GM18870 (cell line): ENCODE results near the gene SPIRE2.
"Not testable (repeated sequence)": the region's sequence is repeated elsewhere in the genome, so short reads cannot be mapped to it uniquely, and the experiment has no call there.

Source experiments
- ATAC-seq: cut with Tn5 transposase; IDR thresholded peaks from one replicate; pipeline ENCODE4 v1.9.1; 2021; ENCODE audit warnings: moderate library complexity; ENCODE audit not compliant: unreplicated experiment

SPIRE2 gene, protein sequence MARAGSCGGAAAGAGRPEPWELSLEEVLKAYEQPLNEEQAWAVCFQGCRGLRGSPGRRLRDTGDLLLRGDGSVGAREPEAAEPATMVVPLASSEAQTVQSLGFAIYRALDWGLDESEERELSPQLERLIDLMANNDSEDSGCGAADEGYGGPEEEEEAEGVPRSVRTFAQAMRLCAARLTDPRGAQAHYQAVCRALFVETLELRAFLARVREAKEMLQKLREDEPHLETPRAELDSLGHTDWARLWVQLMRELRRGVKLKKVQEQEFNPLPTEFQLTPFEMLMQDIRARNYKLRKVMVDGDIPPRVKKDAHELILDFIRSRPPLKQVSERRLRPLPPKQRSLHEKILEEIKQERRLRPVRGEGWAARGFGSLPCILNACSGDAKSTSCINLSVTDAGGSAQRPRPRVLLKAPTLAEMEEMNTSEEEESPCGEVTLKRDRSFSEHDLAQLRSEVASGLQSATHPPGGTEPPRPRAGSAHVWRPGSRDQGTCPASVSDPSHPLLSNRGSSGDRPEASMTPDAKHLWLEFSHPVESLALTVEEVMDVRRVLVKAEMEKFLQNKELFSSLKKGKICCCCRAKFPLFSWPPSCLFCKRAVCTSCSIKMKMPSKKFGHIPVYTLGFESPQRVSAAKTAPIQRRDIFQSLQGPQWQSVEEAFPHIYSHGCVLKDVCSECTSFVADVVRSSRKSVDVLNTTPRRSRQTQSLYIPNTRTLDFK

DNA sequence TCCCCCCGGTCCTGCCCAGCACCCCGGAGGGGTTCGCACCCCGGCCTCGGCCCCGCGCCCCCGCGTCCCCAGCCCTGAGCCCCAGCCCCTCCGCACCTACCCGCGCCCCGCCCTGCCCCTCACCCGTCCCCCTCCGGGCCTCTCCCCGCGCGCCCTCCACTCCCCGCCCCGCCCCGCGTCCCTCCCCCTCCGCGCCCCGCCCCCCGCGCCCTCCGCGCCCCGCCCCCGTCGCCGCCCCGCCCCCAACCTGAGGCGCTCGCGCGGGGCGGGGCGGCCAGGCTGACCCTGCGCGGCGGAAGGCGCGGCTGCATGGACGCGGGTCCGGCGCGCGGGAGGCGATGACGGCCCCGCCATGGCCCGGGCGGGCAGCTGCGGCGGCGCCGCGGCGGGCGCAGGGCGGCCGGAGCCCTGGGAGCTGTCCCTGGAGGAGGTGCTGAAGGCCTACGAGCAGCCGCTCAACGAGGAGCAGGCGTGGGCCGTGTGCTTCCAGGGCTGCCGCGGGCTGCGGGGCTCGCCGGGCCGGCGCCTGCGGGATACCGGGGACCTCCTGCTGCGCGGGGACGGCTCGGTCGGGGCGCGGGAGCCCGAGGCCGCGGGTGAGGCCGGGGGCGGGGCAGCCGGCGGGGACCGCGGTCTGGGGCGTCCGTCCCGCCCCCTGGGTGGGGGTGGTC, at the start of gene SPIRE2:
SPIRE2 (plus strand) TSS at position 277 of the 671 bp plus-strand sequence; CDS start at position 353, 76 bp downstream.
- no peak for ATAC-seq

DNA sequence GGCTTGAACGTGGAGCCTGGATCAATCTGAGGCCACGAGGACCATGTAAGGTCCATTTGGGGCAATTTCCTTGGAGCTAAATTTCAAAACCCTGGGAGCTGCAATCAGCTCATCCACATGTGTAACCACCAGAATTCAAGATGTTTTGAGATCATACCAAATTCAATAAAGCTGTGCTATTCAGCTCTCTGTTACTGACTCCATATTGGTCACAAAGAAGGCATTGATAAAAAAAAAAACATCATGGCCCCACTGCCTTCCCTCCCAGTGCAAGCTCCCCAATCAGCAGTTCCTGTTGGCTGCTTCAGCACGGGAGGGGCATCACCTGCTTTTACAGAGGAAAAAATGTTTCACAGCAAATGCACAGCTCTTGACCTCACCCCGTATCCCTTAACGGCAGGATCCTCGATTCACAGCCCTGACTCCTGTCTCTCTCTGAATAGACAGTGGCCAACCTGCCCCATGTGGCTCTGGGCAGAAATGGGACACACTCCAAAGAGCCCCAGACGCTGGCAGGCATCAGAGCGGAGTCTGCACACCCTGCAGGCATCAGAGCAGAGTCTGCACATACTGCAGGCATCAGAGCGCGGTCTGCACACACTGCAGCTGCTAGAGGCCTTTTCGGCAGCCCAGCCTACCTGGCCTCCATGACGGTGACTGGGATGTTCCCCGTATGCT, 48.9 kb upstream of the SPIRE2 start:
- ATAC-seq: no peak

DNA sequence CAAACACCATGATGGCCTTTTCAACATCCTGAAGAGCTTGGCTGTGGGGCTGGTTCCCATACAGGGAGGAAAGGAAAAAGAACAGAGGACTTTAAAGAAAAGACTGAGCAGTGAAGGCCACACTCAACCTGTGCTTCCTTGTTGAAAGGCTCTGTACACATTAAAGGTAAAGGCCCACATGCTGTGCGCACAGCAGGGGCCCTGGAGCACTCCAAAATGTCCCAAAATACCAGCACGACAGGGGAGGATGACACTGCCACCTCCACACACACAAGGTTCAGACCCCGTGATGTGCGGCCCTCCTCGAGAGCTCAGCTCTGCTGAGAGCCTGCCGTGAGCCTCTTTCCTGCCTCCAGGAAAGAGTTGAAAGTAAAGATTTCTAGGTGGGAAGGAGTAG, 48.4 kb upstream of the SPIRE2 start:
- no peak for ATAC-seq

DNA sequence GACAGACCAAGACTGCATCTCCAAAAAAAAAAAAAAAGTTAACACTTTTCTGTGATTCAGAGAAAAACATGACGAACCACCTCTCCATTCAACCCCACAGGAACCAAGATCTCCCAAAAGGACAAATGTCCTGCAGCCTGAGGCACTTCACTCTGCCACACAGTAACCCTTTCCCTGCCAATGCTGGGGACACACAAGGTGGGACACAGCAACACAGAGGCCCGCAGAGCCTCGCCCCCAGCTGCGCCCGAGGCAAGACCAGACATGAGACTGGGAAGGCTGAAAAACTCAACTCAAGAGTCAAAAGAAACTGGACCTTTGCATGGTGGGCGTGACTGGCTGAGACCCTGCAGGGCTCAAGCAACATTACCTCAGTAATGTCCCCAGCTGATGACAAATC, 45.8 kb upstream of the SPIRE2 start:
- no peak for ATAC-seq

DNA sequence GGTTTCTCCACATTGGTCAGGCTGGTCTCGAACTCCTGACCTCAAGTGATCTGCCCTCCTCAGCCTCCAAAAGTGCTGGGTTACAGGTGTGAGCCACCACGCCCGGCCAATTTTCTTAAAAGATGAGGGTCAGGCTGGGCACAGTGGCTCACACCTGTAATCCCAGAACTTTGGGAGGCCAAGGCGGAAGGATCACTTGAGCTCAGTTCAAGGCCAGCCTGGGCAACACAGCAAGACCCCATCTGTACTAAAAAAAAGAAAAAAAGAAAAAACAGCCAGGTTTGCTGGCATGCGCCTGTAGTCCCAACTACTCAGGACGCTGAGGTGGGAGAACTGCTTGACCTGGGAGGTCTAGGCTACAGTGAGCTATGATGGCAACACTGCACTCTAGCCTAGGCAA, 44.3 kb upstream of the SPIRE2 start:
- not testable (repeated sequence) for ATAC-seq

DNA sequence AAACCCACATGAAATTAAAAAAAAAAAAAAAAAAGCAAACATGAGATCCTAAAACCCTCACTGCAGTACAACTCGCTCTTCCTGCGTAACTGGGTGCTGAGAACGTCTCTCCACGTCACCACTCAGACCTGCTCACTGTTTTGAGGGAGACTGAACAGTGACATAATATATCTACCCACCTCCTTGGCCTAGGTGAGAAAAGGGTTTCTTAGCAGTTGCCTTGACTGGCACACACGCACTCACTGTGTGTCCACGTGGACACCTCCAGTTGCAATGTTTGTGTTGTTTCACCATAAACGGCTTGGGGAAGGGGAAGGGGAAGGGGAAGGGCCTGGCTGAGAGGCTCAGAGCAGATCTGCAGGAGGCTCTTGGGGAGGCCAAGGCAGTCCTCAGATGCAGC, 43.9 kb upstream of the SPIRE2 start:
- ATAC-seq: no peak

DNA sequence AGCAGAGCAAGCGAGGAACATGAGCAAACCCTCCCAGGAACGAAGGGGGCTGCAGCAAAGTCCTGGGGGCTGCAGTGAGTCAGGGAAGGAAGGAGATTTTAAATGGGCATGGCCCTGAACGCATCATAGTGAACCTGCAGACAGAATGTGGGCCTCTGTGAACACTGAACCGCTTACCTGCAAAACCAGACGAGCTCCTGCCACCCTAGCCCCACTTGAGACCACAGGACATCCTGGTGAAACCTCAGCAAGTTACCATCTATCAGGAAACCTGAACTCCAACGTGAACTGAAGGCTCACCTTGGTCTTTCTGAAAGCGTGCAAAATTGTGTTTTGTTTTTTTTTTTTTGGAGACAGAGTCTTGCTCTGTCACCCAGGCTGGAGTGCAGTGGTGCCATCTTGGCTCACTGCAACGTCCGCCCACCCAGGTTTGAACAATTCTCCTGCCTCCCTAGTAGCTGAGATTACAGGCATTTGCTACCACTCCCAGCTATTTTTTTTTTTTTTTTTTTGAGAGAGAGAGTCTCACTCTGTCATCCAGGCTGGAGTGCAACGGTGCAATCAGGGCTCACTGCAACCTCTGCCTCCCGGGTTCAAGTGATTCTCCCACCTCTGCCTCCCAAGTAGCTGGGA, 42.6 kb upstream of the SPIRE2 start:
- ATAC-seq: no peak

DNA sequence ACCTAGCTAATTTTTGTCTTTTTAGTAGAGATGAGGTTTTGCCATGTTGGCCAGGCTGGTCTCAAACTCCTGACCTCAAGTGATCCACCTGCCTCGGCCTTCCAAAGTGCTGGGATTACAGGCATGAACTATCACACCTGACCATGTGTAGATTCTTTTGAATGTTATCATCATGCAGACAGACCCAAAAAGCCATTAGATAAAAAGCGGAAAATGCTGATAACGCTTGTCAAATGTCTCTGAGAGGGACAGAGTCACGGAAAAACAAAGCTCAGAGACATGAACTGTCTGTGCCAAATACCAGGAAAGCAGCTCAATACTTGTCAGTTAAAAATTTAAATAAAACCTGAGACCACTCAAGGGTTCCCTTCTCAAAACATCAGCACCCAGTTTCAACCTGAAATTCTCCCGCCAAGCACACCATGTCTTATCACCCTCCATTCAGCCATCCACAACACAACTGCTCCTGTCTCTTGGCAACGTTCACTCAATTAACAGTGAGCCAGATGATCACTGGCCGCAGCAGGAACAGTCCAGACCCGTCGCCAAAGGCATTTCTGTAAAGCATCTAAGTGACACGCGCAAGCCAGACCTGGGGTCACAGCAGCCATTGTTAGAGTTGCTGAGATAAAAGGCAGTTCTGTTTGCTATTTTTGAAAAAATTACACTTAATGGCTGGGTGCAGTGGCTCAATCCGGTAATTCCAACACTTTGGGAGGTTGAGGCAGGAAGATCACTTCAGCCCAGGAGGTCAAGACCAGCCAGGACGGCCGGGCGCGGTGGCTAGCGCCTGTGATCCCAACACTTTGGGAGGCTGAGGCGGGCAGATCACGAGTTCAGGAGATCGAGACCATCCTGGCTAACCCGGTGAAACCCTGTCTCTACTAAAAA, 41.6 kb upstream of the SPIRE2 start:
- no peak for ATAC-seq

DNA sequence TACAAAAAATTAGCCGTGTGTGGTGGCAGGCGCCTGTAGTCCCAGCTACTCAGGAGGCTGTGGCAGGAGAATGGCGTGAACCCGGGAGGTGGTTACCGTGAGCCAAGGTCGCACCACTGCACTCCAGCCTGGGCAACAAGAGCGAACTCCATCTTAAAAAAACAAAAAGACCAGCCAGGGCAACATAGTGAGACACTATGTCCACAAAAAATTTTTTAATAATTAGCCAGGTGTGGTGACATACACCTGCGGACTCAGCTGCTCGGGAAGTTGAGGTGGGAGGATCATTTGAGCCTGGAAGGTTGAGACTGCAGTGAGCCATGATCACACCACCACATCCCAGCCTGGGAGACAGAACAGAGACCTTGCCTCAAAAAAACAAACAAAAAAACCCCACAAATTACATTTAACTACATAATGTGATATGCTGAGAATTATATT, 40.9 kb upstream of the SPIRE2 start:
- ATAC-seq: no peak

DNA sequence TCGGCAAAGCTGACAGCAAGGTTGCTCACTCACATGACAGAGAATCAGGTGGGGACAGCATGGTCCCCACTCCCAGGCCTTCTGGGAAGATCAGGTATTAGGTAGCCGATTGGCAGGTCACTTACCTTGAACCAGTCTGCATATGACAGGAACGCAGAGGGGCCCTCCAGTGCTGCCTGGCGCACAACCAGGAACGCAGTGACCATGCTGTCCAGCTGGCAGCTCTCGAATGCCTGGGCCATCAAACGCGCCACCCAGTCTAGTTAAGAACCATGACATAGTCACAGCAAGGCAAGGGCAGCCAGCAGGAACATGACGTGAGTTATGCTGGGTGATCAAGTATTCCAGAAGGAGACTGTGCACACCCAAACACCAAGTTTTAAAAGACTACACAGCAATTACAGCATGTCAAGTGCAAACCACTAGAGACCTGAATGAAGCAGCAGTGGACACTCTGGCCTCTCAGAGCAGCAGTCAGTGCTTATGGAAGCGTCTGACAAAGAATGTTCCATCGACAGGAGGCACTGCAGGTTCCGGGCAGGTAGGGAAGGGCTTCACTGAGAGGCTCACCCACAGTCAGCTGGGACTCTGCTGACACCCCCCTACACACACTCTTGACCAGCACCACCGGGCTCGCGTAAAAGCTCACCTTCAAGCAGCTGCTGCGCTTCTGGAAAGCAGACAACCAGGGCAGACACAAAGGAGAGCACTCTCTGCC, 36.8 kb upstream of the SPIRE2 start:
- ATAC-seq: no peak

DNA sequence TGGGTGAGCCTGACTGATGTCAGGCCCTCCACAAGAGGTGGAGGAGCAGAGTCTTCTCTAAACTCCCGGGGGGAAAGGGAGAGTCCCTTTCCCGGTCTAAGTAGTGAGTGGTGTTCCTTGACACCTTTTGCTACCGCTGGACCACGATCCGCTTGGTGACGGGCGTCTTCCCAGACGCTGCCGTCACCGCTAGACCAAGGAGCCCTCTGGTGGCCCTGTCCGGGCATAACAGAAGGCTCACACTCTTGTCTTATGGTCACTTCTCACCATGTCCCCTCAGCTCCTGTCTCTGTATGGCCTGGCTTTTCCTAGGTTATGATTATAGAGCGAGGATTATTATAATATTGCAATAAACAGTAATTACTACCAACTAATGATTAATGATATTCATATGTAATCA, 35.2 kb upstream of the SPIRE2 start:
- ATAC-seq: not testable (repeated sequence)

DNA sequence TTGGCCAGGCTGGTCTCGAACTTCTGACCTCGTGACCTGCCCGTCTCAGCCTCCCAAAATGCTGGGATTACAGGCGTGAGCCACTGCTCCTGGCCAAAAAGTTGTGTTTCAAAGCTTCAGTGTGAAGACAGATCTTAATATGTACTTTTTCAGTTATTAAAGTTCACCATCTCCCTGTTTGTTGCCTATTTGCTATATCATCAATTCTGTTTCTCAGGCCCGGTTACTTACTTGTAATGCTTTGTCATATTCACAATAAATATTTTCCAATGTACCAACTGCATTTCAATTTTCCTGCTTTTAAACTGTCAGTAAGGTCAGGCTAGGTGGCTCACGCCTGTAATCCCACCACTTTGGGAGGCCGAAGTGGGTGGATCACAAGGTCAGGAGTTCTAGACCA, 34.3 kb upstream of the SPIRE2 start:
- ATAC-seq: no peak

DNA sequence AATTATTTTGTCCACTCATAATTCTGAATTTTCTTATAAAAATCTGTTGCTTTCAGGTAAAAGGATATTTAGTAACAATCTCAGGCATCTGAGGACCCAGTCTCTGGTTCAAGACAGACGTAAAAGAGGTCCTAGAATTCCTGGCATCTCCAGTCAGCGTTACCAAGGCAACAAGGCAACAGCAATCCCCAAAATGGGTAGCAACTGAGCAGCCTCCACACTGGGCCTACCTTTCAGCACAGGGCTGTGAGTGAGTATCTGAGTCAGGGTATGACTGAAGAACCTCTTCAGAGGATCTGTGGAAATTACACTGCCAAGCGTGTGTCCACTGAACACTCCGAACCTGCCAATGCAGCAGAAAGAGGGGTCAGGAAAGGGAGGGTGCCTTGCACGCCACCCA, 32.6 kb upstream of the SPIRE2 start:
- no peak for ATAC-seq

DNA sequence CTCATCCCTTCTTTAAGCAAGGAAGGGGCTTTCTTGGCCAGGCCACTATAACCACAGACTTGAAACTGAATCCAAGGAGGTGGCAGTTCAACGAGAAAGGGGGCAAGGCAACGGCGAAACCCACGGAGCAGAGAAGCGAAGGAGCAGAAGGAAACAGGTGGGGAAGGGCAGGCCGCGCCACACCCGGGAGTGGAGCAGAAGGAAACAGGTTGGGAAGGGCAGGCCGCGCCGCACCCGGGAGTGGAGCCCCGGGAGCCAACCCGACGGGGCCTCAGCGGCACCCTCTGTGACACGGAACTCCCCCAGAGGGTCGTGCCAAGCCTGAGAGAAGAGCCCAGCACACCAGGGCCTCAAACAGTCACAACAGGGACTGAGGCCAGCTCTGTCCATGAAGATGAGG, 32.2 kb upstream of the SPIRE2 start:
- ATAC-seq: no peak

DNA sequence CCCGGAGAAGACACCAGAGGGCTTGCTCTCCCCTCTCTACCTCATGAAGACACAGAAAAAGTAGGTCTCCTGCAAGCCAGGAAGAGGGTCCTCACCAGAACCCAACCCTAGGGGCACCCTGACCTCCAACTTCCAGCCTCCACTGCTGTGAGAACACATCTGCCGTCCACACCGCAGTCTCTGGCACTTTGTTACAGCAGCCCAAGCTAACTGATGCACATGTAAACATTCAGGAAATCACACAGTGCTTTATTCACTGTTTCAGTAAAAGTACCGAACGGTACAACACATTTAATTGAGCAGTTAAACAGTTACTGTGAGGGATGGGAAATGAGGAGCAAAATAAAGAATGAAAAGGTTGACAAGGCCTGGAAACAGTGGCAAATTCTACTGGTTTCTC, 30.1 kb upstream of the SPIRE2 start:
- no peak for ATAC-seq

DNA sequence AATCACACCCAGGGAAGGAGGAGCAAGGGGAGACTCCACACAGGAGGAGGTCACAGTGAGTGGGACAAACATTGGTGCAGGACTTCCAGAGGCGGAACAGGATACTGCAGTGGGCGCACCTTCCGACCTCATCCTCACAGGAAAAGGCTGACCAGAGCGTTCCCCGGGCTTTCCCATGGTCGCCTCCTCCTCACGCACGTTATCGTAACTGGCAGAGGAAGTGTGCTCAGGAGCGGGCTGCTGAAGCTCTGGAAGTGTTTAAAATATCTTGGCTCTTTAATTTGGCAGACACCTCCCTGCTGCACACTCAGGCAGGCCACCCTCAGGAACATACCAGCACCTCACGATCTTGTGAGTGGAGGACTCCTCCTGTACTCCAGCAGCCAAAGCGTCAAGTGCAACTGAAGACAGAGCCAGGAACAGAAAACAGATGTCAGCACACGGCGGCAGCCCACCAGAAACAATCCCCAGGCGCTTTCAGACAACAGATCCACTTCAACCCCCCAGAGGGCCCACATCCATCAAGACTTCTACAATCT, 29.4 kb upstream of the SPIRE2 start:
- ATAC-seq: no peak

DNA sequence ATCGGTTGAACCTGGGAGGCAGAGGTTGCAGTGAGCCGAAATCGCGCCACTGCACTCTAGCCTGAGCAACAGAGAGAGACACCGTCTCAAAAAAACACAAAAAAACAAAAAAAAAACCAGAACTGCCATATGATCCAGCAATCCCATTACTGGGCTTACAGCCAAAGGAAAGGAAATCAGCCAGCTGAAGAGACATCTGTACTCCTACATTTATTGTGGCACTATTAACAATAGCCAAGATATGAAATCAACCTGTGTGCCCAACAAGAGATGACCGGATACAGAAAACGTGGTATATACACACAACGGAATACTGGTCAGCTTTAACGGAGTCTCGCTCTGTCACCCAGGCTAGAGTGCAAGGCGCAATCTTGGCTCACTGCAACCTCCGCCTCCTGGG, 26.5 kb upstream of the SPIRE2 start:
- ATAC-seq: no peak

DNA sequence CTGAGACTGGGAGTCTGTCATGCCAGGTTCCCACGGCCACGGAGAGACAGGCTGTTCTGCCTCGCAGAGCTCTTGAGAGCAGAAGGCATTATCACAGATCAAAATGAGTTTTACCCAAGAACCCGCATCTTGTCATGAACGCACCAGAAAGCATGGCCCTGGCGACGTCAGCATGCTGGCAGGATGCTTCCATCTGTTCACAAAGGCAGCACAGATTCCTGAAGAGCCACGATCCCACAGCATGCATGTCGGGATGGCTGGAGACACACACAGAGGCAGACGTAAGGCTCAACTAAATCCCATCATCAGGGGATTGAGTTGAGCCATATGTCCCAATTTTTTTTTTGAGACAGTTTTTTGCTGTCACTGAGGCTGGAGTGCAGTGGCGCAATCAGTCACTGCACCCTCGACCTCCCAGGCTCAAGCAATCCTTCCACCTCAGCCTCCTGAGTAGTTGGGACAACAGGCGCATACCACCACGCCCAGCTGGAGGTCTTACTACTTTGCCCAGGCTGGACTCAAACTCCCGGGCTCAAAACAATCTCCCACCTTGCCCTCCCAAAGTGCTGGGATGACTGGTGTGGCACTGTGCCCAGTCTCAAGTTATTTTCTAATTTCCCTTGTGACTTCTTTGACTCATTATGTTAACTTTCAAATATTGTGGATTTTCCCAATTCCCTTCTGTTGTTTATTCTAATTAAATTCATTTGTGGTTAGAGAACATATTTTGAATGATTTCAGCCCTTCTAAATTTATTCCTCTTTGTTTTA, 23.0 kb upstream of the SPIRE2 start:
- no peak for ATAC-seq
